Measurements from ENCODE around the gene RASGRP3.

Gene RASGRP3

DNA sequence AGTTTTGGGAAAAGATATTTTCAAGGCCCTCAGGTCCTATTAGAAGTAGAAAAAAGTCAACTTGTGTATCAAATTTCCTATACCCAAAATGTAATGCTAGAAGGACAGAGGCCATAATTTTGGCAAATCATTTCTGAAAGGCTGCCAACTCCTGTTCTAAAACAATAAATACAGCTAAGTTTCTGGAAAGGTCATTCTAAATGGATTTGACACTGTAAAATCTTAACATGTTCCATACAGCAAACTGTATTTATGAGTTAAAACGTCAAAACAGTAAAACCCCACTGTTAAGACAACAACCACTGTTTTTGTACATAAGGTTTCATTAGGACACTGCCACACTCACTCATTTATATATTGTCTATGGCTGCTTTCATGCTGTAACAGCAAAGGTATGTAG lies 113.0 kb downstream of the RASGRP3 start:
- no peak for DNase-seq

DNA sequence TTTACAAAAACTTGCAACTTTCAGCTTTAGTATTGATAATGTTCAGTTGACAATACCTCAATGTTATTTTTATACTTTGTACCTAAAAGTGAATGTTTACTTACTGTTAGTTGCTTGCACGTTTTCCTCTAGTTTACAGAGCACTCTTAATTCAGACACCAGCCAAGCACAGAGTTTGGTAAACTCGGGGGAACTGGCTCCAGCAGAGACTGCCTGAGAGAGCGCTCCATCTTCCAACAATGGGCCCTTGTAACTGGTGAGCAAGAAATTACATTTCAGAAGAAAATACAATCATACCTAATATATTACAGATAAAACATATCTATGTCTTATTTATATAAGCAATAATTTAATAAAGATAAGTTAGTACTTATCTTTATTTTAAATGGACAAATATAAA lies 118.9 kb downstream of the RASGRP3 start:
- no peak for DNase-seq

DNA sequence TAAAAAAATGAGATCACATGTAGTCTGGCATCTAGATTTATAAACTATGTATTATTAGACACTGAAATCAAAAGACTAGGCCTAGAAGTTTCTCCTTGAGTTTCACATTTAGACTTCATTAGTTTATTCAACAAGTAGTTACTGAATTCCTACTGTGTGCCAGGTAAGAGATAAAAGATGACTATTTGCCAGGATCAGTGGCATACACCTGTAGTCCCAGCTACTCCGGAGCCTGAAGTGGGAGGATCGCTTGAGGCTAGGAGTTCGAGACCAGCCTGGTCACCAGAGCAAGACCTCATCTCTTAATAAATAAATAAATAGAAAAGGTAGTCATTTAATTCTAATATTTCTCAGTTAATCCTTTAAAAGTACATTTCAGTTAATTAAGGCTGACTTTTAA lies 120.6 kb downstream of the RASGRP3 start:
- no peak for DNase-seq

DNA sequence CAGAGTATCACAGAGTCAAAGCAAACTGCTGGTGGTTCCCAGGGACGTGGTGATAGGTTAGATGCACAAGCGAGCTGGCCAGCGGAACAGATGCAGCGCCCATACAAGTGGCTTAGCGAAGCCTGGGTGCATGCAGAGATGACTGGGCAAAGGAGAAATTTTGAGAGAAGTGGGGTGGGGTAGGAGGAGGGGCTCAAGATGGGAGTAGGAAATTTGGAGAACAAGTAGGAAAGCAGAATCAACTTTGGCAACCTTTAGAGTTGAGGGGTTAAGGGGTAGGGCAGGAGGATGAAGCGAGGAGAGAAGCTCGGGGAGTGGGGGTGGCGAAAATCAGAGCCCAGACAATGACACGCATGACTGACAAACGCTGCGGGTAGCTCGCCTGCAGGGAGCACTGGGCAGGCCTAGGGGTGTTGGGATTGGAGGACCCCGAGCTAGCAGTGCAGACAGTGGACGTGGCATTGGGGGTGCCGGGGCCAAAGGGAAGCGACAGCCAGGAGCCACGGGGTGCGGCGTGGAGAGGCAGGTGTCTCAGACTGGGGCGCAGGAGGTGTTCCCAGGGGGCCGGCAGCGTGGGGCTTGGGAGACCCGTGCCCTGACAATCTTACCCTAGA lies 122.2 kb downstream of the RASGRP3 start:
- peak; percentile 52 for DNase-seq

DNA sequence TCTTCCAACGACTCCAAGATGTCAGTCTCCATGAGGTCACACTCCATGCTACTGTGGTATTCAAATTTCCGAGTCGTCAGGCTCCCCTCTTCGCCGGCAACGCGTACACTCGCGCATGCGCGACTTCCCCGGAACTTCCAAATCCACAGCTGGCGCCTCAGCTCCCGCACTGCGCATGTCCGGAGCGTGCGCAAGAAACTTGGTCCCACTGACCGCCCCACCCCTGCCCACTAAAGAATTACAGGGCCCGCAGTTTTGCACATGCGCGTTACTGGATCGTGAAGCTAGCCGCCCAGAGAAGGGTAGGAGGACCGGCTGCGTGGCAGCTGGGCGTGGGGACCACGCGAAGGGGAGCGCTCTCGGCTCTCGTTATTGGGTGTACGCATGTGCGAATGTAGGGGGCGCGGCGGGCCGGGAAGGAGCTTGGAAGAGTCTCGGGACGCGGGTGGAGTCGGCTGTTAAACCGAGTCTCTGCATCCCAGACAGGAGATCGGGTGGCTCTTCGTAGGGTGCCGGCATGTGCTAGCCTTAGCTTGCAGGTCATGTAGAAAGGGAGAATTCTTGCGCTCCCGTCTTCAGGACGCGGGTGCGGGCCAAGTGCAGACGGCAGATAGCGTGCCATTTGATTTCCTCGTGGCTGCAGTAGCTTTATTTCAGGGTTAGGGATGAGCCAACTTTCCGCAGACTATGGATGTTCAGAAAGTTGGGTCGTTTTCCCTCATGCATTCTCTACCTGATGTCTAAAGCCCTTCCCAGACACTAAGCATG lies 122.9 kb downstream of the RASGRP3 start, which contains the start of gene FAM98A:
Gene FAM98A (minus strand): TSS at position 125 of the 768 bp plus-strand sequence. CDS start 78 bp downstream, at position 47.
- DNase-seq = peak; percentile 100

DNA sequence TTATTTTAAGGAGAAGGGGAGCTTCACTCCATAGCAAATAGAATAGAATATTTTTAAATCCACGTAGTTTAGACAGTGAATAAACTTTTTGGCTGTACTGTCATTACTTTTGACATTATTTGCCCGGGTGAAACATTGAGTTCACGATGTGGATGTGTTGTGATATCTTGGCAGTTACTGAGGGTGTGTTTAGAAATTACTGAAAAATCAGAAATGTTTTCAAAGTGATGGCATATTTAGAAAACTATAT lies 123.4 kb downstream of the RASGRP3 start:
- no peak for DNase-seq

DNA sequence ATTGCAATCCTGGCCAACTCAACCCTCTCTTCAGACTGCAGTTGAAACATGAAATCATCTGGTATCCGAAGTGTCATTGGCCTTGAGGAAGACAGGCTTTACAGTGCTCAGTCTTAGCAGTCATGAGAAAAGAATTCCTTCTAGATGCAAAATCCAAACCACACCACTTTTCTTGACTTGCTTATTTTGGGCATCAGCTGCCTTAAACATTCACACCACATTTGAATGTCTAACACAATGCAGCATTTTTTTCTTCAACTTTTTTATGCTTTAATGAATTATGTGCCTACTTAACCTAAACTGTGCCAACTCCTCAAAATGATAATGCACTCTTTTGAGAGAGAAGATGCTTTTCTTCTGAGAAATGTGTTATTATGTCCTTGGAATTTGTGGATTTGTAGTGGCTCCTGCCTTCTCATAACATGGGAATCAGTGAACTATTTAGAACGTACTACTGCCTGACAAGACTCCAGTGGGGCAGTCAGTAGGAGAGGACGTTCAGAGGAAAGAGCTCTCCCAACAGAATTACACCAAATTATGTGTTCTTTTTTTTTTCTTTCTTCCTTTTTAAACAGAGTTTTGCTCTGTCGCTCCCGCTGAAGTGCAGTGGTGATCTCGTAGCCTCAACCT lies 125.9 kb downstream of the RASGRP3 start:
- no peak for DNase-seq

DNA sequence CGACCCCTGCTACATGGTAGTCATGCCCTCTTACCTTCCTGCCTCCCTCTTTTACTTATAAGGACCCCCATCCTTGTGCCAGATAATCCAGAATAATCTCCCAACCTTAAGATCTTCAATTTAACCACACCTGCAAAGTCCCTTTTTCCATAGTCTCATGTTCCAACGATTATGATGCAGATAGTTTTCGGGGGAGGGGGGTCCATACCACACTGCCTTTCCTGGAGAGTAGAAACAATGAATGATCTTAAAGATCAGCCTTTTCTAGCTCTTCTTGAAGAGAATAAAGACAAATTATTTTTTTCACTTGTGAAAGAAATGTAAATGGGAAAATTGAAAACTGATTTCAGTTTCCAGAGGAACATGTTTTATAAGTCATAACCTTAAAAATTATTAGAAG lies 127.0 kb downstream of the RASGRP3 start:
- no peak for DNase-seq

DNA sequence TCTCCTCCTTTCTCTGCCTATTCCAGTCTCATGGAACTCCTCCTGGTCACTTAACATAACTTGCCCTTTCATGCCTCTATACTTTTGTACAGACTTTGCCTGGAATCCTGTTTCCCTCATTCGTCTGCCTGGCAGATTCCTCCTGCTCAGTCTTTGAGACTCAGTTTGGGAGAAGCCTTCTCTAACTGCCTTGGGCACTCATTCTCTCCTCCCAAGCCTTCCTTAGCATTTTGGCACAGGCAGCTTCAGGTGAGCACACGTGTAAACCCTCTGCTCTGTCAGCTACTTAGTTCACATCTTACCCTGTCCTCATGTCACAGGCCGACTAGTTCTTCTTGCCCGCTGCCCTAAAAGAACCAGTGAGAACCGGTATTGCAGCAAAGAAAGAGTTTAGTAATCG lies 128.6 kb downstream of the RASGRP3 start:
- no peak for DNase-seq

DNA sequence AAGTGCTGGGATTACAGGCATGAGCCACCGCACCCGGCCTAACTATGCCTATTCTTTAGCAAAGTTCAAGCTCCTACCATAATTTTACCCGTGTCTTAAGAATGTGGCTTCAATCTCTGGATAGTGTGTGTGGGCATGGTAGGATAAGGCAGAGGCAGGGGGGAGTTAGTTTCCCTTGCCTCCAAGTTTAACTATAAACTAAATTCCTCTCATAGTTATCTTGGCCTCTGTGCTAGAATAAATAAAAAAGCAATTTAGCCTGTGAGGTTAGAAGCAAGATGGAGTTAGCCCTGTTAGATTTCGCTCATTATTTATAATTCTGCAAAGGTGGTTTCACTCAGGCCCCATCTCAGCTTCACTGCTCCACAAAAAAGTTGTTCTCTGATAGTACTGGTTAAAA lies 129.7 kb downstream of the RASGRP3 start:
- no peak for DNase-seq

DNA sequence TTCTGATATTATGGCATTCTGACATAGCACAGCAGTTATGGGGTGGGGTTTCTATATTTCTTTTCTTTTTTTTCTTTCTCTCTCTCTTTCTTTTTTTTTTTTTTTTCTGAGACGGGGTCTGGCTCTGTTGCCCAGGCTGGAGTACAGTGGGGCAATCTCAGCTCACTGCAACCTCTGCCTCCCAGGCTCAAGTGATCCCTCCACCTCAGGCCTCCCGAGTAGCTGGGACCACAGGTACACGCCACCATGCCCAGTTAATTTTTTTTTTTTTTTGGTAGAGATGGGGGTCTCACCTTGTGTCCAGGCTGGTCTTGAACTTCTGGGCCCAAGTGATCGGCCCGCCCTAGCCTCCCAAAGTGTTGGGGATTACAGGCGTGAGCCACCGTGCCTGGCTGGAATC lies 130.2 kb downstream of the RASGRP3 start:
- DNase-seq = no peak

DNA sequence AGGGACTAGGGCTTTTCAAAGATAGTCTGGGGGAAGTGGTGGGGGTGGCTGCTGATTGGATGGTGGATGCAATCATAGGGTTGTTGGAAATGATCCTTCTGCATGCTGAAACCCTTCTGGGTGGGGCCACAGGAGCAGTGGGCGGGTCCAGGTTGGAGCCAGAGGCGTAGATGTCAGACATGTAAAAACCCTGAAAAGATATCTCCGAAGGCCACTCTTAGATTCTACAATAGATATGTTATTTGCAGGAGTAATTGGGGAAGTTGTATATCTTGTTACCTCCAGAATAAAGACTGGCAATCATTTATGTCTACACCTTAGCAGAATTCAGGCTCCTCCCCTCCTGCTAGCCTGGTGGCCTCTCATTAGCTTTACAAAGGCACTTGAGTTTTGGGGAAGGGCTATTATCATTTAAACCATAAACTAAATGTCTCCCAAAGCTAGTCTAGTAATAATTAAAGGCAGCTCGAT lies 130.8 kb downstream of the RASGRP3 start:
- no peak for DNase-seq

DNA sequence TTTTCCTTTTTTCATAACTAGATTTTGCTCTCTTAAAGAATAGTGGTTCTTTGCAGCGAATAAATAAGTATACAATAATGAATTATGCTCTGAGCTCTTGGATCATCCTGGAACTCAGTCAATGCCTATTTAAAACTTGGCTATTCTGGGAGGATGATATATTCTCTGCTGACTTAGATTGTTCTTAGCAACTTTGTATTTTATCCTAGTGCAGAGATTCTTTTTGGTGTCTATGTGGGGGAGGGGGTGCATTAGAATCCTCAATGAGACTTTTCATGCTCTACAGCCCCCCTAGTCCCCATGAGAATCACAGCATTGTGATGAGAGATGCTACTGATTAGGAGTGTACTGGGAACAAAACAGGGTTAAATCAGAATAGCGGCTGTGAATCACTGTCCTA lies 131.5 kb downstream of the RASGRP3 start:
- no peak for DNase-seq

DNA sequence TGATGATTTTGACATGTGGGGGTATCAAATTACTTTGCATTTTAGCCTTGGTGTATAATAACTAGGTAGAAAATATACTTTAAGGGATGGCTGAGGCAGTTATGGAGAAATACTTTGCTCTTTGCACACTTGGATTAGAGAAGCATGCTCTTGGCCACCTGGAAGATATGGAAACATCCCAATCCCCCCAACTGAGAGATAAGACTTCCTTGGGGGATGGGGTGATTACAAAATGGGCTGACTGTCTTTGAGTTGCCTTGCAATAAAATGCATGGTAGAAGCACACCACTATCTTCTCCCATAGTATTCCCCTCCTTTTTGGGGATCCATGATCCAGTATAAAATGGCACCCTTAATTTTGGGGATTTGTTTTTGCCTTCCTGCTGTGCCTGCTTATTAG lies 137.7 kb downstream of the RASGRP3 start:
- DNase-seq = no peak

All from stimulated activated CD4-positive, alpha-beta T cell treated with anti-CD3 and anti-CD28 coated beads, Interleukin-4, amount 100 ng/mL, for 24 hours (primary cell).